GM18858 (cell line): ENCODE results near the gene MSH4.
"Not testable (repeated sequence)": the region's sequence is repeated elsewhere in the genome, so short reads cannot be mapped to it uniquely, and the experiment has no call there.

ENCODE experiments used
- ATAC-seq: cut with Tn5 transposase; IDR thresholded peaks from one replicate; pipeline ENCODE4 v1.9.1; 2021; ENCODE audit not compliant: unreplicated experiment

Gene MSH4

DNA sequence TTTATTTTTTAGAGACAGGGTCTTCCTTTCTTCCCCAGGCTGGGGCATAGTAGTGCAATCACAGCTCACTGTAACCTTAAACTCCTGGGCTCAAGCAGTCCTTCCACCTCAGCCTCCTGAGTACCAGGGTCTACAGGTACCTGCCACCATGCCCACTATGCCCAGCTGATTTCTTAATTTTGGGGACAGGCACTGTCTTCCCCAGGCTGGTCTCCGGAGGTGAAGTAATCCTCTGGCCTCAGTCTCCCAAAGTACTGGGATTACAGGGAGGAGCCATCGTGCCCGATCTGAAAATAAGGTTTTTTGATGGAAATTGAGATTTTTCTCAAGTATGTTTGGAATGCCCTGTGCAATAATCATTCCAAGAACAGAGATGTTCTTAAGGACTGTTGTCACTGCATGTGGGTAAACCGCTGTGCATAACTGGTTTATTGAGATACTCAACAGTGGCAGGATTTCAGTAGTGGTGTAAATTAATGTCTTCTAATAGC is 934 bp upstream of the MSH4 start:
- ATAC-seq: no peak

DNA sequence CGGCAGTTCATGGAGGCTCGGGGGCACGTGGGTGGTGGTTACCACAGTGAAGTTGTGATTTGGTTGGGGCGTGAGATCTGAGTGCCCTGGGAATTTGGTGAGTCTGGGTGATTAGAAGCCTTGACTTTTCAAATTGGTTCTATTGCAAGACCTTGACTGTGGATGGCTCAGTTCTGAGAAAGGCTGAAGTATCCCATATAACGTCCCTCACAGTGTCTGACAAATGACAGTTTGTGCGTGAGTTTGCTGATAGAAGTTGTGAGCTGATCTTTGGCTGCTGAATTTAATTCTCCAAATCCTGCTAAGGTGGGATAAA is 549 bp downstream of the MSH4 start:
- no peak for ATAC-seq

DNA sequence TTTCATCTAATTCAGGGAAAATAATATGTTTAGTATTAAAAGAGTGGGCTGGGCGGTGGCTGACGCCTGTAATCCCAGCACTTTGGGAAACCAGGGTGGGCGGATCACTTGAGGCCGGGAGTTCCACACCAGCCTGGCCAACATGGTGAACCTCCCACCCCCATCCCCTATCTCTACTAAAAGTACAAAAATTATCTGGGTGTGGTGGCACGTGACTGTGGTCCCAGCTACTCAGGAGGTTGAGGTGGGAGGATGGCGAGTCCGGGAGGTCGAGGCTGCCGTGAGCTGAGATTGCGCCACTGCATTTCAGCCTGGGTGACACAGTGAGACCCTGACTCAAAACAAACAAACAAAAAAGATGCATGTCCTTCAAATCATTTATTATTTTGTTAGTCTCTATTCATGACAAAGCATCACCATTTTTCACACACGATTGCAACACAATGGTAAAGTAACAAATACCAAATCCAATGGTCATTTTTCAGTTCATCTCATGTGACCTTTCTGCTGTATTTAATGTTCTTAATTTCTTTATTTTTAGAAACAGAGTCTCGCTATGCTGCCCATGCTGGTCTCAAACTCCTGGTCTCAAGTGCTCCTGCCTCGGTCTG is 1.0 kb downstream of the MSH4 start:
- ATAC-seq: no peak

DNA sequence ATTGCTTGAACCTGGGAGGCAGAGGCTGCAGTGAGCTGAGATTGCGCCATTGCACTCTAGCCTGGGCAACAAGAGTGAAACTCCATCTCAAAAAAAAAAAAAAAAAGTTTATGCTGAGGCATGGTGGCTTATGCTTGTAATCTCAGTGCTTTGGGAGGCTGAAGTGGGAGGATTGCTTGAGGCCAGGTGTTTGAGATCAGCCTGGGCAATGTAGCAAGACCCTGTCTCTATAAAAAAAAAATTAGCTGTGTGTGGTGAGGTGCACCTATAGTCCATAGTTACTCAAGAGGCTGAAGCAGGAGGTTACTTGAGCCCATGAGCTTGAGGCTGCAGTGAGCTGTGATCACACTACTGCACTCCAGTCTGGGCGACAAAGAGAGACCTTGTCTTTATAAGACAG is 4.8 kb downstream of the MSH4 start:
- not testable (repeated sequence) for ATAC-seq

DNA sequence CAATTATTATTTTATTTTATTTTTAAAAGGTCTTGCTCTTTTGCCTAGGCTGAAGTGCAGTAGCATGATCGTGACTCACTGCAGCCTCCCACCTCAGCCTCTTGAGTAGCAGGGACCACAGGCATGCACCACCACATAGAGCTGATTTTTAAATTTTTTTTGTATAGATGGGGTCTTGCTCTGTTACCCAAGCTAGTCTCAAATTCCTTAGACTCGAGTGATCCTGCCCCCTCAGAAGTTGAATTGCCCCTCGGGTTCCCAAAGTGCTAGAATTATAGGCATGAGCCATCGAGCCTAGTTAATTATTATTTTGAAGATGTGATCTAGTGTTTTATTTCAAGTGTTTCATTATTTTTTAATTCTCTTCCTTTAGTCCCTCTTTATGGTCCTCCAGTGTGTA is 12.2 kb downstream of the MSH4 start:
- no peak for ATAC-seq

DNA sequence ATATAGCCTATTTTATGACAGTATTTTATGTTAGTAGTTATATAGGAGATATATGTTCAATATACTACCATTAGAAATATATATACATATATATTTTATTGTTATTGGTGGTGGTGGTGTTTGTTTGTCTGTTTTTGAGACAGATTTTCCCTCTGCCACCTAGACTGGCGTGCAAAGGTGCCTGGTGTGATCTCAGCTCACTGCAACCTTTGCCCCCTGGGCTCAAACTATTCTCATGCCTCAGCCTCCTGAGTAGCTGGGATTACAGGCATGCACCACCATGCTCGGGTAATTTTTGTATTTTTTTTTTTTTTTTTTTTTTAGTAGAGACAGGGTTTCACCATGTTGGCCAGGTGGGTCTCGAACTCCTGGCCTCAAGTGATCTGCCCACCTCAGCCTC is 13.4 kb downstream of the MSH4 start:
- not testable (repeated sequence) for ATAC-seq

DNA sequence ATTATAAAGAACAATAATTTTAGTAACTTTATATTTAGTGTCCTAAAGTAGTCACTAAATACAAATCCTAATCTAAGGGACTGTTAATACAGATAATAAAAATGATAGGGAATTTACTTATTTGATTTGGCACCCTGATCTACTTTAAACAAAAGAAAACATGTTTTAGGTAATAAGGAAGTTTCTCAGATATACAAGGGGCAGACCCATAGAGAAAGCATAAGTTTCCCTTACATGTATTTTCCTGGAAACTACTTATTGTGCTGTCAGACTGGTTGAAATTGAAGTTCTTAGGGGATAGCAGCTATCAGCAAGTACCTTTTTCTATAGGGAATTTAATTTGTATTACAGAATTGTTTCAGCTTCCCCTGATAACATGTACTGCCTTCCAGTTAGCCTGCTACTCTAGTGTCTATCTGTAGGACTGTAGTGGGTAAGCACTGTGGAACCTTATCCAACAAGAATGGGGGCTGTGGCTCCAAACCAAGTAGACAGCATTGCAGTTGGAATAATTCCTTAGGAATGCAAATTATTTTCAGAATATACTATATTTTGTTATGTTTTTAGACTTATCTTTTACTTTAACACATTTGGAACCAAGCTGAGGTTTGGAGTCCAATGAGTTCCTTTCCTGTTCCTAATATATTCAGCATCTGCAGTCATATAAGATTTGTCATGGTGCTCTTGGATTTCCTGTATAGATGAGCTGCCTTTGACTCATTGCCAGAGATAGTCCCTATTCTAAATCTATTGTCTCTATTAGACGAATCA is 14.7 kb downstream of the MSH4 start:
- no peak for ATAC-seq

DNA sequence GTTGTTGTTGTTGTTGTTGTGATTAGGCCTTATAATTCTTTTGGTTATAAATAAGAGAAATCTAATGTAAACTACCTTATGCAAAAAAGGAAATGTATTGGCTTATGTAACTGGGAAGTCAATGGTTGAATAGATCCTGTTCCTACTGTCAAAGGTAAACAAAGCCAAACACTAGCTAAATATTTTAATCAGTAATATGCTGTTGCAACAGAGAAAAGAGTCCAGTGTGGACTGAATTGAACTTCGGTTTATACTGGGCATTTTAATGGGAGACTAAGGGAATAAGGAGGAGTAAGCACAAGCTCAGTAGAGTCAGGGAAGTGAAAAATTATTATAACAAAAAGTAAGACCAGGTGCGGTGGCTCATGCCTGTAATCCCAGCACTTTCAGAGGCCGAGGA is 15.4 kb downstream of the MSH4 start:
- no peak for ATAC-seq

DNA sequence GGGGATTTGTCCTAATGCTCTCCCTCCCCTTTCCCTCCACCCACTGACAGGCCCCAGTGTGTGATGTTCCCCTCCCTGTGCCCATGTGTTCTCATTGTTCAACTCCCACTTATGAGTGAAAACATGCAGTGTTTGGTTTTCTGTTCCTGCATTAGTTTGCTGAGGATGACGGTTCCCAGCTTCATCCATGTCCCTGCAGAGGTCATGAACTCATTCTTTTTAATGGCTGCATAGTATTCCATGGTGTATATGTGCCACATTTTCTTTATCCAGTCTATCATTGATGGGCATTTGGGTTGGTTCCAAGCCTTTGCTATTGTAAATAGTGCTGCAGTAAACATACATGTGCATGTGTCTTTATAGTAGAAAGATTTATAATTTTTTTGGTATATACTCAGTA is 26.9 kb downstream of the MSH4 start:
- ATAC-seq: not testable (repeated sequence)

DNA sequence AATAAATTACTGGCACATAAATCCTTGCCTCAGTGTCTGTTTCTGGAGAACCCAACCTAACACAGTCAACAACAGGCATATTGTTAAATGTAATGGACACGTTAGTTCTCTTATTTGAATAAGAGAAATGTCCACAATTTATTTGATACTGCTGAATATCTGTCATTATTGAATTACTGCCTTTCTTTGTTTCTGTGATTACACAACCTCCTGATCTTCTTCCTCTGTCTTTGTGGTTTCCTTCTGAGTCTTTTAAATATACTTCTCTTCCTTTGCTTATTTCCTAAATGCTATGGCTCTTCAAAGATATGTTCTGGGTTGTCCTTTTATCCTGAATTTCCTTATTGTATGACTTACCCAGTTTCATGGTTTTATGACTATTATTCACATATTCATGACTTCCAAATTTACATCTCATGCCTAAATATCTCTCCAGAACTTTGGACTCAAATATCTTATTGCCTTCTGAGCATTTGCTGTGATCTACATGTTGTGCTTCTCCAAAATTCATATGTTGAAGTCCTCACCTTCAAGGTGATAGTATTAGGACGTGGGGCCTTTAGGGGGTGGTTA is 39.9 kb downstream of the MSH4 start:
- ATAC-seq: no peak

DNA sequence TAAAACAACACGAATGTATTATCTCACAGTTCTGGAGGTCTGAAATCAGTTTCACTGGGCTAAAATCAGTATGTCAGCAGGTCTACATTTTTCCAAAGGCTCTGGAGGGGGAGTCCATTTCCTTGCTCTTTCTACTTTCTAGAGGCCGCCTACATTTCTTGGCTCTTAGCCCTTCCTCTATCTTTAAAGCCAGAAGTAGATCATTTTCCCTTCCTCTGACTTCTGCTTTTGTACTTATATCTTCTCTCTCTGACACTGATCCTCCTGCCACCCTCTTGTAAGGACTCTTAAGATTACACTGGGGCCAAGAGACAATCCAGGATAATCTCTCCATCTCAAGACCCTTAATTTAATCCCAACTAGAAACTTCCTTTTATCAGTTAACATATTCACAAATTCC is 41.4 kb downstream of the MSH4 start:
- ATAC-seq: no peak

DNA sequence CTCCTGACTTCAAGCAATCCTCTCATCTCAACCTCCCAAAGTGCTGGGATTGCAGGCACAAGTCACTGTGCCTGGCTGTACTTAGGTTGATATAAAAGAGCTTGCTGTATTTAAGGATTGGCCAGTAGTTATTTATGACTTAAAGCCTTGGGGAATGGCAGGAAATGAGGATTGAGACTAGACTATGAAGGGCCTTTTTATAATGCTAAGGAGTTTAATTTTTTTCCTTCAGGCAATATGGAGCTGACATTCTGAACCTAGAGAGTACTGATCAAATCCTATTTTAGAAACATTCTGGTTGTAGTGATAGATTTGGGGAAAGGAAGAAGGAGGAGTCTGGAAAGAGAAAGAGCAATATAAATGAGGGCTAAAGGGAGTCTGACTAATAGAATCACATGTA is 44.7 kb downstream of the MSH4 start:
- ATAC-seq: no peak

DNA sequence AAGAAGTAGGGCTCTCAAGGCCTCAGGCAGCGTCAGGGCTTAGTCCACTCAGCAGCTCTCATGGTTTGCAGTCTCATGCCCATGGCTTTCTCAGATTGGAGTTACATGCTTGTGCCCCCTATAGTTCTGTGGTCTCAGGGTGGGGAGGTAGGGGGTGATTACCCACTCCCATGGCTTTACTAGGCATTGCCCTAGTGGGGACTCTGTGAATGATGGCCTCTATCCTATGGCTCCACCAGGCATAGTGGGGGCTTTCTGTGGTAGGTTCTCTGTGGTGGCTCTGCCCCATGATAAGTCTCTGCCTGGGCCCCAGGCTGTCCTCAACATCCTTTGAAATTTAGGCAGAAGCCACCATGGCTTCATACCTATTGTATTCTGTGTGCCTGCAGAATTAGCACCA is 48.9 kb downstream of the MSH4 start:
- ATAC-seq: no peak

DNA sequence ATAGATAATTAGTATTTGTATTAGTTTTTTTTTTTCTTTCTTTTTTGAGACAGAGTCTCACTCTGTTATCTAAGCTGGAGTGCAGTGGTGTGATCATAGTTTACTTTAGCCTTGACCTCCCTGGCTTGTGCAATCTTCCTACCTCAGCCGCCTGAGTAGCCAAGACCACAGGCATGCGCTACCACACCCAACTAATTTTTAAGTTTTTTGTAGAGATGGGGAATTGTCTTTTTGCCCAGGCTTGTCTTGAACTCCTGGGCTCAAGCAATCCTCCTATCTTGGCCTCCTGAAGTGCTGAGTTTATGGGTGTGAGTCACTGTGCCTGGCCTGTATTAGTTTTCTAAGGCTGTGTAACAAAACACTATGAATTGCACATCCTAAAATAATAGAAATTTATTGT is 58.3 kb downstream of the MSH4 start:
- ATAC-seq: no peak

DNA sequence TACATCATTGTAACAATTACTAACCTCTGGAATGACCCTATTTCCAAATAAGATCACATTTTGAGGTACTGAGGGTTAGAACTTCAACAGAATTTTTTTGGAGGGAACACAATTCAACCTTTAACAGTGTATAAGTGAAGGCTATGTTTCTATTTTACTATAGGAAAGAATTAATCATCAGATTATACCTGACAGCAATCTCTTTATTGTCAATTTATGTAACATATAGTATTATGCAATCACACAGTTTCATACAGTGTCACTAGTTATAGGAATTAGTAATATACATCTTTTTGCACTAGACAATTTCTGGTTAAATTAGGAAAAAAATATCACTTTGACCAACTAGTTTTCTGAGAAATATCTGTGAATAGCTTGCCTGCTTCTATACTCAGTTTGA is 59.1 kb downstream of the MSH4 start:
- no peak for ATAC-seq

DNA sequence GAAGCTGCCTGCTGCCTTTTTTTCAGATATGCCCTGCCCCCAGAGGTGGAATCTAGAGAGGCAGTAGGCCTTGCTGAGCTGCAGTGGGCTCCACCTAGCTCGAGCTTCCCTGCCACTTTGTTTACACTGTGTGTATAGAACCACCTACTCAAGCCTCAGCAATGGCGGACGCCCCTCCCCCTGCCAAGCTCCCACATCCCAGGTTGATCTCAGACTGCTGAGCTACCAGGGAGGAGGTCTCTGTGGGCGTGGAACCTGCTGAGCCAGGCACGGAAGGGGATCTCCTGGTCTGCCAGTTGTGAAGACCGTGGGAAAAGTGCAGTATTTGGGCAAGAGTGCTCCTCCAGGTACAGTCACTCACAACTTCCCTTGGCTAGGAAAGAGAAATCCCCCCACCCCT is 65.1 kb downstream of the MSH4 start:
- ATAC-seq: no peak

DNA sequence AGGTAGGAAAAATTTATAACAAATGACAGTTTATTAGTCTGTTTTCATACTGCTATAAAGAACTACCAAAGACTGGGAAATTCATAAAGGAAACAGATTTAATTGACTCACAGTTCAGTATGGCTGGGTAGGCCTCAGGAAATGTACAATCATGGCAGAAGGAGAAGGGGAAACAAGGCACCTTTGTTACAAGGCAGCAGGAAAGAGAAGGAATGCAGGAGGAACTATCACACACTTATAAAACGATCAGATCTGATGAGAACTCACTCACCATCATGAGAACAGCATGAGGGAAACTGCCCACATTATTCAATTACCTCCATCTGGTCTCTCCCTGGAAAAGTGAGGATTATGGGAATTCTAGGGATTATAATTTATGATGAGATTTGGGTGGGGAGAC is 74.3 kb downstream of the MSH4 start:
- no peak for ATAC-seq

DNA sequence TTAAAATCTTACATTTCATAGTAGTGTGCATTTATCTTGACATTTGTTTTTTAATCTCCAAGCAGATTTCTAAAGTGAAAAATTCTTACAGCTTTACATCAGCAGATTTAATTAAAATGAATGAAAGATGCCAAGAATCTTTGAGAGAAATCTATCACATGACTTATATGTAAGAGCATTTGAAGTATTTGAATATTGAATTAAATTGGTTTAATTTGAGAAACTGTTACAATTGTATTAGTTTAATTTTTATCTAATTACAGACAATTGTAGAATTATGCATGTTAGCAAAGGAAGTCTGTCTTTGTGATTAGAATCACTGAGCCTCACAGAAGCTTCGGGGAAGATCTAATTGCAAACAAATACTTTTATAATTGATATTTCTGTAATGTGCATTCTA is 83.3 kb downstream of the MSH4 start:
- ATAC-seq: no peak

DNA sequence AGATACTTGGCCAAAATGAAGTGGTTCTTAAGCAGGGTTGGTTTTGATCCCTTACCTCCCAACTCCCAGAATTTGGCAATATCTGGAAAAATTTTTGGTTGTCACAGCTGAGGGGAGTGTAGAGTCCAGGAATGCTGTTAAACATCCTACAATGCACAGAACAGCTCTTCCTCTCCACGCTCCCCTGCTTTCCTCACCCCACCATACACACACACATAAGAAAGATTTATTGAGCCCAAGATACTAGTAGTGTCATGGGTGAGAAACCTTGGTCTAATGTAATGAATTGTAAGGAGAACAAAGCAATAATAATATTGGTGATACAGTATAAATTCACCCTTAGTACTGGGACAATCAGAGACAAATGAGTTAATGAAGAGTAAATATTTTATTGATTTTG is 87.8 kb downstream of the MSH4 start:
- ATAC-seq: no peak

DNA sequence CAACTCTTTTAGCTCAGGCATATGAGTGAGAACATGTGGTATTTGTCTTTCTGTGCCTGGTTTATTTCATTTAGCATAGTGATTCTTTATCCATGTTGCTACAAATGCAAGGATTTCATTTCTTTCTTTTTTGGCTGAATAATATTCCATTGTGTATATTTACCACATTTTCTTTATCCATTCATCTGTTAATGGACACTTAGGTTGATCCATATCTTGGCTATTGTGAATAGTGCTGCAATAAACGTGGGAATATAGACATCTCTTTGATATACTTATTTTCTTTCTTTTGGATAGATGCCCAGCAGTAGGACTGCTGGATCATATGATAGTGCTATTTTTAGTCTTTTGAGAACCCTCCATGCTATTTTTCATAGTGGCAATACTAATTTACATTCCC is 104.7 kb downstream of the MSH4 start:
- ATAC-seq: no peak

DNA sequence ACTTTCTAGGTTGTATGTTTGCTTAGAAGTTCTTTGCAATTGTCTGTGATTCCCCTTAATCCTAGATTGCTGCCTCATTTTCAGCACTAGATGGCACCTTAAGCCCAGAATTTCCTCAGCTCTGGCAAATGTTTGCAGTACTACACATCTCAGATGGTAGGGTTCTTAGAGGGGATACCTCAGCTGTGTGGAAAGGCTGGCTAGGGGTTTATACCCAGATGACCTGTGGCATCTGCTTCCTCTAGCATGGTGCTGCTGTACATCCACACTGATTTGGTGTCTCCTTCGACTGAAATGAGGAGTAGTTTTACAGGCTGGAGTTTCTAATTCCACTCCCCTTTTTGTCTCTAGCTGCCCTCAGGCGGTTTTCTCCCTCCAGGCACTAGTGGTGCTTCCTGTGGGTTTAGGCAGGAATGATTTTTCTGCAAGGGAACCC is 112.1 kb downstream of the MSH4 start:
- peak; percentile 86 for ATAC-seq

DNA sequence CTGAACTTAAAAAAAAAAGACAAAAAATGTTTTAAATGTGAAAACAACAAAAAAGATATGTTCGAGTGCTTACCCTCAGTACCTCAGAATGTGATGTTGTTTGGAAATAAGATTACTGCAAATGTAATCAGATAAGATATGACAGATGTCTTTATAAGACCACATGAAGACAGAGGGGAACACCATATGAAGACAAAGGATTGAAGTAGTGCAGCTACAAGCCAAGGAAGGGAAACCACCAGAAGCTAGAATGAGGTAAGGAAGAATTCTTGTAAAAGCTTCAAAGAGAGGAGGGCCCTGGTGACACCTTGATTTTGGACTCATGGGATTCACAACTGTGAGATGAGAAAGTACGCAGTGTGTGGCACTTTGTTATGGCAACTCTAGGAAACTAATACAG is 120.2 kb downstream of the MSH4 start:
- ATAC-seq: no peak

DNA sequence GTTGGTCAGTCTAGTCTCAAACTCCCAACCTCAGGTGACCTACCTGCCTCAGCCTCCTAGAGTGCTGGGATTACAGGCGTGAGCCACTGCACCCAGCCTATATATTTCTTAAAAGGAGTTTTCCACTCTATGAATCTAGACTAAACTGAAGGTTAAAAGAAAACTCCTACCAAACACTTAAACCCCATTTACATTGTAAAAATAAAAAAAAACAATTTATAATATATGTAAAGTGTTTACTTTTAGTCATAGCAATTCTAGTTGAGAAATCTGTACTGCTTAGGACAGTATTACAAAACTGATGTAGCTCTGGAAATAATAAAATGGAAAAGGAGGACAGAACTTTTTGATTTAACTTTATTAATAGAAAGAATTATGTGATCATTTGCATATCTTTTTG is 126.0 kb downstream of the MSH4 start:
- no peak for ATAC-seq
